ENCODE data around the gene GGTA1.

GRCh38 chr9:121478816-121479676 lies 20.6 kb downstream of the GGTA1 start:
- TF ChIP-seq SMAD3 (CRISPR knock-in tag; IDR thresholded peaks at IDR 0.05; ENCODE audit: borderline replicate concordance) (no peak), ZNF396 (CRISPR knock-in tag; IDR thresholded peaks at IDR 0.05; ENCODE audit: borderline replicate concordance) (no peak), CTCF (IDR thresholded peaks at IDR 0.05) (no peak), NR1H2 (CRISPR knock-in tag; IDR thresholded peaks at IDR 0.05) (no peak), ETV6 (CRISPR knock-in tag; IDR thresholded peaks at IDR 0.05) (no peak), CREB1 (CRISPR knock-in tag; IDR thresholded peaks at IDR 0.05) (no peak), JUN (CRISPR knock-in tag; IDR thresholded peaks at IDR 0.05) (no peak)
